ENCODE results near the gene TRIM2.
A peak's percentile ranks its signal among the peaks of the same experiment; 100 is the strongest.

TRIM2 gene

GRCh38 chr4:153283260-153283659, 79.0 kb downstream of the TRIM2 start:
- no peak for DNase-seq

DNA sequence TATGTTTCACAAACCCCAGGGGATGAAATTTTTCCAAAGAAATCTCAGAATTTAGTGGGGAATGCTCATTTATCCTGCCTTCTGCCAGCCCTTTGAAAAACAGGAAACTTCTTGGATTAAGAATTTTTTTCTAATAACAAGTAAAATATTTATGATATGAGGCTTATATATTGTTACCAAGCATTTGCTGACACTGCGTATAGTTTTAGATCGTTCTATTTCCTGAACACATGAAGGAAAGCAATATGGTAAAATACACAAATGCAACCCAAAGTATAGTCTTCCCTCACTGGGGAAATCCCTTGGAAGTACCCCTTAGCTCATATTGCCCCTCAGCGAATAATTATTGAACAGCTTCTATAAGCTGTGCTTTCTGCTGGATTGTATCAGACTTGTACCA, 85.9 kb downstream of the TRIM2 start:
- no peak for DNase-seq

DNA sequence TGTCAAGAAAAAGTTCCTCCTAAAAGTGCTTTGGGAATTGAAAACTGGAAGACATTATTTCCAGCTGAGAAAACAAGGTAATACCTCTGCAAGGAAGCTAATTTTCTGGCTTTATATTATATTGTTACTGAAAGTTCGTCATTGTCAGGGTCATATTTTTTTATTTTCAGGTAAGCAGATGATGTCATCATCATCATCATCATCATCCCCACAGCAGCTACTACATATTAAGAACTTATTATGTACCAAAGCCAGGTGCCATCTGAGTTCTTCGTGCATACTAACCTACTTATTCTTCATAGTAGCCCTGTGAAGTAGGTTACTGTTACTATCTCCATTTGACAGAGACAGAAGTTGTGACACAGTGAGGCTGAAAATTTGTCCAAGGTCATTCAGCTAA, 87.3 kb downstream of the TRIM2 start:
- DNase-seq, result no peak

GRCh38 chr4:153292897-153293741, 88.9 kb downstream of the TRIM2 start:
- no peak for DNase-seq

DNA sequence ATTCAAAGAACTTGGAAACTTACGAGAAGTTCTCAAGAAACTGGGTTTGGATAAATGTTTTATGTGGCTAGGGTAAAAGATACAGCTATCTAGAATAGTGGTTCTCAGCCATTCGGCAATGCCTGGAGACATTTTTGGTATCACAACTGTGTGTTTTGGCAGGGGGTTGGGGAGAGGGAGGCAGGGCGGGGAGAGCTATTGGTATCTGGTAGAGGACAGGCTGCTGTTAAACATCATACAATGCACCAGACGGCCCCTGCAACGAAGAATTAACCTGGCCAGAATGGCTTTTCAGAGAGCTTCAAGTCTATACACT, 89.5 kb downstream of the TRIM2 start:
- no peak for DNase-seq

DNA sequence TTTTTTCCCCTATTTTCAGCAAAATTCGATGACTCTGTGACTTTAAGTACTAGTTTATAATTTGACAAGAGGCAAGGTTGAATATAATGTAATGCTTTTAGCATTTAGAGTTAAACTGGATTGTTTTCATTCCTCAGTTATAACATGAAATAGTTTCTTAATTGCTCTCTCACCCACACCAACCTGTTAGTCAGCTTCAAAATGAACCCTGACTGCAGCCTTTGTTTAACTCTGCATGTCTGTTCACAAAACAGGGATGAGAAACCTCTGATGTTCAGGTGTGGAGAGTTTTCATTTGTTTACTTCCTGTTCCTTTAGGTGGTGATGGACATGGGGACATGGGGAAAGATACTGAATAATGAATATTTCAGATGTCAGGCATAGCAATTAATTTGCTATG, 90.4 kb downstream of the TRIM2 start:
- no peak for DNase-seq

GRCh38 chr4:153295131-153295755, 91.0 kb downstream of the TRIM2 start:
- no peak for DNase-seq

- no peak for DNase-seq
These were observed 92.0 kb downstream of the TRIM2 start for GRCh38 chr4:153296040-153296823.

DNA sequence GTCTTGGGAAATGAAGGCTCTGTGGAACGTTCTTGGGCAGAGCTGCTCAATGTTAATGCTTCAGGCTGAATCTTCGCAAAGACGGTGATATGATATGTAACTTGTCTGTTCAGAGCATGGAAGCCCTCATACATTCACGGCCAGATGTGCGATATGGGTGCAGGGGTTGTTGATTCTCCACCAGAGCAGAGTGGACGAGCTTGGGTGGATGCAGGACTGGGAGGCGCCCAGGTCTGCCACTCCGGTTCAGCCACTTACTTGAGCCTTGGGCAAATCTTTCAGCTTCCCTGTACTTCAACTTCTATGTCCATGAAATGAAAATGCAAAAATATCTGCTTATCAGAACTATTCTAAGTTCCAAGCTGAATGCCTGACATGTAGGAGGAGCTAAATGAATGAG, 92.9 kb downstream of the TRIM2 start:
- DNase-seq, result no peak

DNA sequence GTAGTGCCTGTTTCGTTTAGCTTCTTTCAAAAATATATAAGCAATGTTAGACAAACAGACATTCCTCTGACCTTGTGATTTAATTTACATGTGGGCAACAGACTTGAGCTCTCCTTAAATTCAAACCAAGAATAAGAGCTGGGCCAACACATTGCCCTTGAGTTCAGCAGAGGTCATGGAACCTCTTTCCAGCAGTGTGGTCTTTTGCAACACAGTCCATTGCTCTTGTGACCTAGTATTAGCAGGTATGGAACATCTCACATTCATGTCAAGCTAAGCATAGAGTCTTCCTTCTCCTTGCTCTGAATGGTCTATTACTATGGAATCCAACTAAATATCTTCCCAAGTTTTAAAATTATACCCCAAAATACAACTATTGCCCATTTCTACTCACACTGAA, 106.5 kb downstream of the TRIM2 start:
- DNase-seq, result no peak

DNA sequence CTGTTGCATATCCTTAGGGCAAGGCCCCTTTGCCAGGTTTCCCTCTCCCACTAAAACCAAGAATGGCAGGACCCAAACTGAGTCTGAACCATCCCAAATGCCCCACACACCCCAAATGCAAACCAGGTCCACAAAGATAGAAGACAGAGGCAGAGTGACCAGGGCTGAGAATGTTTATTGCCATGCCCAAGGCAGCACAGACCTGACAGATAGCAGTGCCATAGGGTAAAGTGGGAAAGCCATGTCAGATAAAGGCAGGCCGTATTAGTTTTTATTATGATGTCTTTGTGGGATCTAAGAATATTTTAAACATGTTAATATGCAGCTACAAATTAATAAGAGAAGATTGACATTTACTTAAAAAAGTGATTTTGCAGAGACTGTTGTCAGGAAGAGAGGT, 110.7 kb downstream of the TRIM2 start:
- no peak for DNase-seq

GRCh38 chr4:153318696-153319320, 114.6 kb downstream of the TRIM2 start:
- peak; percentile 23 for DNase-seq

DNA sequence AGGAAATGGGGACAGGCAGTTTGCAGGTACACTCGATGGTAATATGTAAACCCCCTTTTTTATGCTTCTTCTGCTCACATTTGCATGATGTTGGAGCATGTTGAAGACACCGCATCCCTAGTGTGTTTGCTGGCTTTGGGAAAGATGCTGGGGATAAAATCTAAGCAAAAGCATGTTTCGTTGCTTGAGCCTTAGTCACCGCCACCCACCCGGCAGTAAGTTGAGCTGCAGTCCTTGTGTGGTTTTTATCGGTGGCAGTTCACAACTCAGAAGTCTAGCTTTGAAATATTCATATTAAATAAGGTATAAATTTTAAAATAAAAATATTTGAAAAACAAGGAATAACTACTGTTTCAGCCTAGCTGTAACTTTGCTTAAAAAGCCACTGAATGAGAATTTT, 118.5 kb downstream of the TRIM2 start:
- DNase-seq, result no peak

GRCh38 chr4:153324046-153324445, 119.8 kb downstream of the TRIM2 start:
- no peak for DNase-seq

DNA sequence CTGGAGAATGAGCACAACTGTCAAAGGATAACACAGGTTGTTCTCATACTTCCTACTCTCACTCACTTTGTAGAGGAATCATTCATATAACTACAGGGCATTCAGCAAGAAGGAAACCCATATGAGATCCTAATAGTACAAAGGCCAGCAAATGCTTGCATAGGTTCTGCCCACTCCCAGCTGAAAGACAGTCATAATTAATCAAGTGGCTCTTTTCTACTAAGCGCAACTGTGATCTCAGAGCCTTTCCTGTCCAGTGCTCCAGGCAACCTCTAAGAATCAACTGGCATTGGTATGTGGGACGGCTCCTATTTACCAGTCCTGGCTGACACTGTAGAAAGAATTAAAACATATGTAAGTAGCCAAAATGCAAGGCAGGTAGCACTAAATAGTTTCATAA, 121.3 kb downstream of the TRIM2 start:
- DNase-seq, result no peak

GRCh38 chr4:153326513-153326912, 122.3 kb downstream of the TRIM2 start:
- DNase-seq, result no peak

GRCh38 chr4:153327247-153327646, 123.0 kb downstream of the TRIM2 start:
- DNase-seq, result no peak

GRCh38 chr4:153332936-153333335, 128.7 kb downstream of the TRIM2 start:
- DNase-seq, result no peak

DNA sequence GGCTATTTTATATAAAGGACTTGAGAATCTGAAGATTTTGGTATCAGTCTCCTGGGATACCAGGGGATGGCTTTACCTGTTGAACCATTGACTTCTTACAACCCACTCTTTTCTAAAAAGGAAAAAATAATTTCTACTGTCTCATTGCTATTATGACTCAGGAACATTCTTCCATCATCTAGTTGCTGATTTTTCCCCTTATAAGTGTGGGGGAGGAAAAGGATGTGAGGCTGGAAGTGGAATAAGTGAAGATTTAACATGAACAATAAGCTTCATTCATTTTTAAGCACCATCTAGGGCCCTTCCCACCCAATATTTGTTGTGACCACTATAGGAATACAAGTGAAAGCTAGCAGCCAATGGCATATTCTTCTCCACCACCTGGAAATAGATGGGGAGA, 129.6 kb downstream of the TRIM2 start:
- DNase-seq, result no peak

GRCh38 chr4:153335665-153336064, 131.4 kb downstream of the TRIM2 start:
- no peak for DNase-seq

DNA sequence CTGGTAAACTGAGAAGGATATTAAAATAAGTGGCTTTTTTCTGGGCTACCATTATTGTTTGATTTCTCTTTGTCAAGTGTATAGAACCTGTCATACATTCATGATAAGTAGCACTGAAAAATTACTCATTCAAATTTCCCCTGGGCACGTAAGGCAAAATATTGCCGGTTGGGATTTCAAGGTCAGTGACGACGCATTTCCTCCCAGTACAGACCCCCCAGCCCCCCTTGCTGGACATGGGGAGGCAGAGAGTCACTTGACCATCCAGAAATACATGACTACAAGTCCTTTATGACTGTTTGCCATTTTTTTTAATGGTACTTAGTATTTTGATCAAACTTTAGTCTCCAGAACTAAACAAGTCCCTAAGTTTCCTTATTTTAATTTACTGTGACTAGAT, 133.4 kb downstream of the TRIM2 start:
- no peak for DNase-seq

DNA sequence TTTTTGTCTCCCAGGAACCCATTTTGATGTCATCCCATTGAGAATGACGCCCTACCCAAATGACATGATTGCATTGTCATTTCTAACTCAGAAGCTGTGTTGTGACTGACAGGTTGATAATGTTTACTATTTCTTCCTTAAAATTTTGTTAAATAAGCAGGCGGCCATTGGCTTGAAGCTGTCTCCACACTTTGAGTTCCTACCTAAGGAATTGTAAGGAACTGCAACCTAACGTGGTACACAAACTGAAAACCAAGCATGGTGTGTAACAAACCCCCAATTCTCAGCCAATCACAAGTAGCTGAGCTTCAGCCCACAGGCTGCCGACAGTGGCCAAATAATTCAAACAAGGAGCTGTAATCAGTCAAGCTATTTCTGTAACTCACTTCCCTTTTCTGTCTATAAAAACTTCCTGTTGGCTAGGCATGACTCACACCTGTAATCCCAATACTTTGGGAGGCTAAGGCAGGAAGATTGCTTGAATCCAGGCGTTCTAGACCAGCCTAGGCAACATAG, 137.4 kb downstream of the TRIM2 start:
- no peak for DNase-seq
